Measurements from ENCODE around the gene SPINK14.

Gene SPINK14, protein sequence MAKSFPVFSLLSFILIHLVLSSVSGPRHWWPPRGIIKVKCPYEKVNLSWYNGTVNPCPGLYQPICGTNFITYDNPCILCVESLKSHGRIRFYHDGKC

DNA sequence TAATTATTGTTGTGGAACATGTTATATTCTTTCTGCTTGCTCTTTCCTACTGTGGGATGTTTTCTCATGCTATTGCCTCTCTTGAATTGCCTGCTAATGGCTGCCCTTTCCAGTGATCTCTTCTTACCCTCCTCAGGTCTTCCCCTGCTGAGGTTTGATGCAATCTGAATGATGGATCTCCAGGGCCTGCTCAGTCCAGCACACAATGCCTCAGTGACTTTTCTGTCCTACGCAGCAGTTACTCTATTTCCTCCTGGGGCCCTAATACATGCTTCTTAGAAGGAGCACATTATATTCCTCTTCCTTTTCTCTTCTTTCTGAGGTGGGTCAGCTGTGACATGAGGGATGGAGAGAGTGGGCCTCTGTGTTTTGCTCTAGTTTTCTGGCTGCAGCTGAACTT, at the start of gene SPINK14:
TSS of gene SPINK14 (plus strand) at position 301 of the 400 bp plus-strand sequence. CDS start 1,187 bp downstream, outside the sequence.
- no peak for DNase-seq (ENCODE audit: low spot score)

DNA sequence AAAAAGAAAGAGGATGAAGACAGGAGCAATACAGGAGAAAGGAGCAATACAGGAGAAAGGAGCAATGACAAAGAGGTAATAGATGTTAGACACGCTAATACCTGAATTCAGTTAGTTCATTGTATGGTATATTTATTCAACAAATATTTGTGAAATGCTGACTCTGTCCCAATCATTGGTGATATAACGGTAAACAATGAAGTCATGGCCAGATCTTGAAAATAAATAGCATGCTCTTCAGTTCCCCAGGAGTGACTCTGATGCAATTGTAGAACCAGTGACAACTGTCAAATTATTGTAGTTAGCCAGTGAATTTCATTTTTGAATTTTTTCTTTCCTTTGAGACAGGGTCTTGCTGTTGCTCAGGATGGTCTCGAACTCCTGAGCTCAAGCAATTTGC, 48.0 kb upstream of the SPINK14 start:
- no peak for DNase-seq (ENCODE audit: low spot score)

DNA sequence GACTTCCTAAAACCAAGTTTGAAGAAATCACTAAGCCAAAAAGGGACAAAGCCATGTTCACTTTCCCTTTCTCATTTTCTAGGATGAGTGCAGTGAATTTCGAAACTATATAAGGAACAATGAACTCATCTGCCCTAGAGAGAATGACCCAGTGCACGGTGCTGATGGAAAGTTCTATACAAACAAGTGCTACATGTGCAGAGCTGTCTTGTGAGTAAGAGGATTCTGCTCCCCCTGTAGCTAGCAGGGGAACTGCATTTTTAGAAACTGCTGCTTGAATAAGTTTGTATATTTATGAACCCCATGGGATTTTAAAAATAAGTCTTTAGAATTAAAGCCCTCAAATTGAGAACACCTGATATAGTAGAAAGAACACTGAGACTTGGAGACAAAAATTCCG, 42.7 kb upstream of the SPINK14 start:
- DNase-seq (ENCODE audit: low spot score) = no peak

DNA sequence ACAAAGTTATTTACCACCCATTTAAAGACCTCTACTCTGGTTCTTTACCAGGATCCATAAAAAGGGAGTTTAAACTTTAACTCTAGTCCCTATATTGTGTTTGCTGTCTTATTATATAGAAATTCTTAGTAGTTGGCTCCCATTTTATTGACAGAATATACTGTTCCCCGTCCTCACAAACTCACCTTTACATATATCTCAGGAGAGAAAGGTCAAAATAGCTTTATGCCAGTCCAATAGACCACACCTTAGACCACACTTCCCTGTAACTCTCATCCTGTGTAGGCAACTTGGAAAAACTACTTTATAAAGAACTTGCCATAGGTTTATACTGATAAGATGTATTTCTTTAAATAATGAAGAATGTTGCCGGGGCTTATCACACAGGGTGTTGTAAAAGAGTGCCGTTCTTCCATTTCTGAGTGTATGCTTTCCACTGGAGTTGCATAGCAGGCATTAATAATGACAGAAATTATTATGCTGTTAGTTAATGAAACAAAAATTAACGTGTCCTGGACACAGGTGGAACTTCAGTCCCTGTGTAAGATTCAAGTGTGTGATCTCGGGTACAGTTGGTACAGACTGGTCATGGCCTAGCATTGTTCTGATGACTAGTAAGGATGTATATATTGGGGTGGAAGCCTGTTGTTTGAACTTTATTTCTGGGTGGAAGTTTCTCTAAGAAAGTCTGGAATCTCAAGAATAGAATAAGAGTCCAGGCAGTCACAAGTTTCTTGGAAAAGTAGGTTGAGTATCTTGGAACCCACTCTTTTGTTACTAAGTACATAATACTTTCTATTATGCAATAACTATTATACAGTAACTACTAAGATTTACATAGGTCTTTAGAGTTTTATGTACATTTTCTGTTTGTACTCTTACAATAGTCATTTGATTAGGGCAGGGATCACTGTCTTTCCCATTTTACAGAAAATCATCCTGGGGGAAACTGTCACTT, 33.0 kb upstream of the SPINK14 start:
- no peak for DNase-seq (ENCODE audit: low spot score)

DNA sequence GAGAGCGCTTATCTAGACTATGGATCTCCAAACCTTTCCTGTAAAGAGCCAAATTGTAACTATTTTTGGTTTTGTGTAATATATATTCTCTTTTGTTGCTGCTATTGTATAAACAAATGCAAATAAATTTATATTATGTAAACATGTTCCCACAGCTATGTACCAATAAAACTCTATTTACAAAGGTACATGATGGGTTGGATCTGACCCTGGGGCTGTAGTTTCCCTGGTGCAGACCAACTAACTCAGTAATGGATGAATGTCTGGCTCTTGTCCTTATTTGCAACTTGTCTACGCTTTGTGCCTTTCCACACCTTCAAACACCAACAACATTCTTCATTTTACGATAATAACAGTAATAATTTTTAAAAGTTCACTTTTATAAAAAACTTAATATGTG, 27.5 kb upstream of the SPINK14 start:
- DNase-seq (ENCODE audit: low spot score) = no peak

DNA sequence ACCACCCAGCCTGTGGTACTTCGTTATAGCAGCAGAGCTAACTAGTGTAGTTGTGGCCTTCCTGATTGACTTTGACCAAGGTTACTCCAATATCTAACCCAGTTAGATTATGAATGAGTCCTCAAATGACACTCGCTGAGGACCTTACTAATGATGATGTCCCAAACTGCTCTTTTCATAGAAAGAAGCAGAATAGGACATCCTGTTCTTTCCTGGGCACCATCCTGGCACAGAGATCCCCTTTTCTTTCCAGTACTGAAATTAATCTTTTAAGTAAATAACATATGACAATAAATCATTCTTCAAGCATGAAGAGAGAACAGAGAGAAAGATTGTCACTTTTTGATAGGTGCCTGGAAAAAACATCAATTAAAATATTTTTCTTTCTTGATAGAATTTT, 26.7 kb upstream of the SPINK14 start:
- no peak for DNase-seq (ENCODE audit: low spot score)

DNA sequence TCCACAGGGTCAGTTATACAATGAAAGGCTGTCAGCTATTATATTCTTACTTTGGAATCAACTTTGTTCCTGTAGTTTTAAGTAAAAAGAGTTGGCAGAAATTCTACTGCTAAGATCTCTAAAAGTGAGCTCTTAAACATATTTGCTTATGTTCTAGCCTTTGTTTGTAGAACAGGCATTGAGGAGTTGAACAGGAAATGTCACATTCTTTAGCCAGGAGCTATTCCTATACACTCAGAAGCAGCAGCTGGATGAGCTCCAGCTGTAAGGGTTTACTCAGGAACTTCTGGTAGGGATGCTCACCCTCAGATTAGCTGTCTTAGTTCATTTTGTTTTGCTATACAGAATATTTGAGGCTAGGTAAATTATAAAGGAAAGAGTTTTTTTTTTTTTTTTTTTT, 22.4 kb upstream of the SPINK14 start:
- no peak for DNase-seq (ENCODE audit: low spot score)

DNA sequence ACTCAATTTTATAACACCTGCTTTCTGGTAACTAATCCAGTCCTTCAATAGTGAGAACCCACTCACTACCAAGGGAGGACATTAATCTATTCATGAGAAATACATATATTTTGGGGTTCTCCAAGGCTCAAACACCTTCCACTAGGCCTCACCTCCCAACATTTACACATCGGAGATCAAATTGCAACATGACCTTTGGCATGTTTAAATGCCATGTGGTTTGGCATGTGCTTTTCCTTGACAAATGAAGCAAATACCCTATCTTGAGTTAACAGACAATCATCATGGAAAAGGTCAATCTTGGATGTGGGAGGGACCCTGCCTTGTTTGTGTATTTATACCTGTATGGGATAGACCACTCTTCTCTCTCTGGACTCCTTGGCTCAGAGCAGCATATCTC, 21.9 kb upstream of the SPINK14 start:
- no peak for DNase-seq (ENCODE audit: low spot score)

DNA sequence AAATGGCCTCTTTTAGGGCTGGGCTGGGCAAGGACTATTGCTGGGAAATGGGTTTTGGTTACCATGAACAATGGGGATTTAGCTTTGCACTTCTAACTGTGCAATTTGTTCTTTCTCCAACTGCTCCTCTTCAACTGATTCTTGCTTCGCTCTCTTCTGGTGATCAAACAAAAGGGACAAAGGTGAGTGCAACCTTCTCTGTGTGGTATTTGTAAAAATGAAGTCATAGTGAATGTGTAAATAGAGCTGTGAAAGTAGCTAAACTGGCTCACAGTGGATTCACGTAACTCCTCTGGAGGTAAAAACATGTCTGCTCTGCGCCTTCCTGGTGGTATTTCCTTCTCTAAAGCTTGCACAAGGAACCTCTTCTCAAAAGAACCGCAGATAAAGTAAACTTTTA, 20.9 kb upstream of the SPINK14 start:
- no peak for DNase-seq (ENCODE audit: low spot score)

DNA sequence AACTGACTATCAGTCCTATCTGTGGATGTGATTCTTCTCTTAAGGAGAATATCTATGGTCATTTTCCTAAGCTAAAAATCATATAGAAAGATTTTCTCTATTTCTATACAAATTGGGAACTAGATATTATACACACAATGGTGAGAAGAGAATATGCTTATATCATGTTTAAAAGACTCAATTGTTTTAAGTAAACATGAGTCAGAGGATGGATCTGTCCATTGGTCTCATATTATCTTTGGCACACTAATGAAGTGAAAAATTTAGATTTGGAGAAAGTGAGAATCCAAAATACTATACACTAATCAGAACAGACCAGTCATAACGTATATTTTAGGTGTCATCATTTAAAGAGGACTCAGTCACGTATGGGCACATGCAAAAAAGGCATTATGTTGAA, 16.5 kb upstream of the SPINK14 start:
- DNase-seq (ENCODE audit: low spot score) = no peak

DNA sequence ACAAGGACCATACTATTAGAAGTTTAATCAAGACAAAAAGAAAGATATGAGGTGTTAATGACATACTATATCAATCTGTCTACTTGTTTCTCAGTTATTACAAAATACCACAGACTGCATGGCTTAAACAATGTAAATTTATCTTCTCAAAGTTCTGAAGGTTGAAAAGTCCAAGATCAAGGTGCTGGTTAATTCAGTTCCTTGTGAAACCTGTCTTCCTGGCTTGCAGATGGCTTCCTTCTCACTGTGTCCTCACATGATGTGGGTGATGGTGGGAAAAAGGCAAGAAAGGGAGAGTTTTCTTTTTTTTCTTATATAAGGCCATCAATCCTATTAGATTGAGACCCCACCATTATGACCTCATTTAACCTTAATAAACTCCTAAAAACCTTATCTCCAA, 15.6 kb upstream of the SPINK14 start:
- no peak for DNase-seq (ENCODE audit: low spot score)

DNA sequence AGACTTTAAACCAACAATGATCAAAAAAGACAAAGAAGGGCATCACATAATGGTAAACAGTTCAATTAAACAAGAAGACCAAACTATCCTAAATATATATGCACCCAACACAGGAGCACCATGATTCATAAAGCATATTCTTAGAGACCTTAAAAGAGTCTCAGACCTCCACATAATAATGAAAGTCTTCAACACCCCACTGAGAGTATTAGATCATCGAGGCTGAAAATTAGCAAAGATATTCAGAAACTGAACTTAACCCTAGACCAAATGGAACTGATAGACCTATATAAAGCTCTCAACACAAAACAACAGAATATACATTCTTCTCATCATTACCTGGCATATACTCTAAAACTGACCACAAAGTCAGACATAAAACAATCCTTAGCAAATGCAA, 11.7 kb upstream of the SPINK14 start:
- DNase-seq (ENCODE audit: low spot score) = no peak

DNA sequence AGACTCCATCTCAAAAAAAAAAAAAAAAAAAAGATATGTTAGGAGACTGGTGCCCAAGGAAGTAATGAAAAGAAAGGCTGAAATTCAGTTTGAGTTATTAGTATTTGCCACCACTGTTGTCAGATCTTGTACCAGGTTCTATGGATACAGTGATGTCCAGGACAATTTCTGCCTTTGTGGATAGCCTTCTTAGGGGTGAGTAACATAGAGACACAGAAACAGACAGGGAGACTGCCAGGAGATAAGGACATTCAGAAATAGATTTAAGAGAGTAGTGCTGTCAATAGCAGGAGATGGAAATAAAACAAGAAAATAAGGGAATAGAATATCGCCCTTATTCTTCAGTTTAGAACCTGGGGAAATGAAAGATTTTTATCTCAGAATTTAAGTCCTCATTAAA, 6.3 kb upstream of the SPINK14 start:
- DNase-seq (ENCODE audit: low spot score) = no peak

DNA sequence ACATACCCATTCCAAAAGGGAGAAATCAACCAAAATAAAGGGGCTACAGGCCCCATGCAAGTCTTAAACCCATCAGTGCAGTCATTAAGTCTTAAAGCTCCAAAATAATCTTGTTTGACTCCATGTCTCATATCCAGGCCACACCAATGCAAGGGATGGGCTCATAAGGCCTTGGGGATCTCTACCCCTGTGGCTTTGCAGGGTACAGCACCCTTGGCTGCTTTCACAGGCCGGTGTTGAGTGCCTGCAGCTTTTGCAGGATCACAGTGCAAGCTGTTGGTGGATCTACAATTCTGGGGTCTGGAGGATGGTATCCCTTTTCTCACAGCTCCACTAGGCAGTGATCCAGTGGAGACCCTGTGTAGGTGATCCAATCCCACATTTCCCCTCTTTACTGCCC, 5.0 kb upstream of the SPINK14 start:
- no peak for DNase-seq (ENCODE audit: low spot score)

DNA sequence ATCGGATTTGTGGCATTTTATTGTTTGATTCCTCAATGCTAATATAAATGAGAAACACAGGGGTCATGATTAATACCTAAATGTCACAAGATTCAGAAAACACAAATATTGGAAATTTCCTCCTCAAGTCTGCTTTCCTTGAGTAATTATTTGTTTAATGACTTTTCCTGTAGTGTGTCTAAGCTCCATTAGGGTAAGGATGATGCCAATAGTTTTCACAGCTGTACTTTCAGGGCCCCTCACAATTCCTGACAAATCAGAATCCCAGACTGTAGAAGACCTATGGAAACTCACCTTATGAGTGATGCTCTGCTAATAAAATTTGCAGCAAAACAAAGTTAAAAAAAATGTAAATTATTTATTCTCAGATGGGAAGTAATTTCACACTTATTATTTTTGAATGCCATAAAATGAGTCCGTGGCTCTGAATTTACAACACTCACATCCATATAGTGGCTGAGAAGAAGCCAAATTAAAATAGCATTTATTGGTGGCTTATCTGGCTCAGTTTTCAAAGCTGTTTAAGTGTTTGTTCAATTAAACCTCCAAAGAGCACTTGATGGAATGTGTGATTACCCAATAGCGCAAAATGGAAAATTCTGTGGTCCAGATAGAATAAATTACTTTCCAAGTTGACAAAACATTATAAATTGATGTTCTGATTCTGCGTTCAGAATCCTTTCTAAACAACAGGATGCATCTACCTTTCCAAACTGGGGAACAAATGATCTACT, 1.6 kb upstream of the SPINK14 start:
- no peak for DNase-seq (ENCODE audit: low spot score)

DNA sequence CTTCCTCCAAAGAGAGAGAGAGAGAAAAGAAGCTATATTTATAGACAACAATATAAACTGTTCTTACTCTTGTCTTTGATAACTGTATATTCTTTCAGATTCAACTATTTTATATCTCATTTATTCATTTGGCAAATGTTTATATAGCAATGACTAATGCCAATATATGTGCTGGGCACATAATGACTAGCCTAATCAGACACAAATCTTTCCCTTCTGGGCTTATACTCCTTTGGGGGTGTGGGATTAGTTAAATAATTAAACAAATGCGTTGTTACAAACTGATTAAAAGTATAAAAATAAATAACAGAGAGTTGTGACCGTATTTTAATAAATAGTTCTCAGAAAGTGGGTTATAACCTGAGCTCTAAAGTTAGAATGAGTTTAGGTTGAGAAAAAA, 4.0 kb downstream of the SPINK14 start:
- DNase-seq (ENCODE audit: low spot score) = no peak

DNA sequence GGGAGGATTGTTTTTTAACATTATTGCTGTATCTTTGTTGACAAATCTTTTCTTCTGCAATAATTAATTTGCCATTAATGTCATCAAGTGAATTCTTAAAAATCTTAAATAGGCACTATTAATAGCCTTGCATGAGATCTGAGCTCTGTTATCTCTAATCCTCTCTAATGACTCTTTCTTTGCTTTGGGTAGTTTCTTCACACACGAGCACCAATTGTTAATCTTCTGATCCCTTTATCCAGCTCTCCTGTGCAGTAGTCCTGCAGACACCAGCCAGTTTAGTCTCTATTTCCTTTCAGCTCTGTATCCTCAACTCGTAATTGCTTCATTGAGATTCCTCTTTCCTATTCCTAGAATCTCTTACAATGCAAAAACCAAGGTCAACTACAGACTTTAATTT, 8.1 kb downstream of the SPINK14 start:
- no peak for DNase-seq (ENCODE audit: low spot score)

DNA sequence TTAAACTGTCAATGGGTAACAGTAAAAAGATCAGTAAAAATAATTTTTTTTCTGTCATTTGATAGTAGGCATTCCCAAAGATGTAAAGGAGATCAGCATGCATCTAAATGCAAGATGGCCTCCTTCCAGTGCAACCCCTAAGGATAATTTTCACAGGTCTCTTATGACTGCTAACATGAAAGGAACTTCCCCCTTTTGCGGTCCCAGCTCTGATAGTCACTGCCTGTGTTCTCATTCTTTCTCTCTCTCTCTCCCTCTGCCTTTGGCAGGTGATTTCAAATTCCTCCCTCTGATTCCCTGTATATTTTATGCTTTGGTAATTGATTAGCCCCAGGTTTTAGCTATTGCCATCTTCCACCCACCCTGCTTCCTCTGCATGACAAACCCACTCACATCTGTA, 8.9 kb downstream of the SPINK14 start:
- no peak for DNase-seq (ENCODE audit: low spot score)

DNA sequence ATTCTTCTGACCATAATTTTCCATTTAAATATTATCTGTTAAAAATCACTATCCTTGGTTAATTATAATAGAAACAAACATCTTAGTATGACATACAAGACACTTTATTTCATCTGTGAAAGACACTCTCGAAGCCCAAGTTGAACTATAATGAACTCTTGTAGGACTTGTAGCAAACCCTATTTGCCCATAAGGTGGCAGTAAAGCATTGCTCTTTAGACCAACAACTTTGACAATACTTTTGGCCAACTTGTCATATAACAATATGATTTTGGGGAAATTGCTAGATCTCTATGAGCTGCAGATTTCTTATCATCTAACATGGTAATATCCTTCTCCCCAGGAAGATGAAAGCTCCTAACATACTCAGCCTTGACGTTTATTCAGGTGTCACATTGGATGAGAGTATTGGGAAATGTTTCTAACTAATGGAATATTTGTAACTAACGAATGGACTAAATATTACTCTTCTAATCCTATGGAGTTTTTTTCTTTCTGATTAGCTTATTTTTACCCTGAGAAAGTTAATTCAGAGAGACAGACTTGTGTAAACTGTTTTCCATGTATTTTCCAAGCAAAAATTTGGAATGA, 11.0 kb downstream of the SPINK14 start:
- peak; percentile 42 for DNase-seq (ENCODE audit: low spot score)

DNA sequence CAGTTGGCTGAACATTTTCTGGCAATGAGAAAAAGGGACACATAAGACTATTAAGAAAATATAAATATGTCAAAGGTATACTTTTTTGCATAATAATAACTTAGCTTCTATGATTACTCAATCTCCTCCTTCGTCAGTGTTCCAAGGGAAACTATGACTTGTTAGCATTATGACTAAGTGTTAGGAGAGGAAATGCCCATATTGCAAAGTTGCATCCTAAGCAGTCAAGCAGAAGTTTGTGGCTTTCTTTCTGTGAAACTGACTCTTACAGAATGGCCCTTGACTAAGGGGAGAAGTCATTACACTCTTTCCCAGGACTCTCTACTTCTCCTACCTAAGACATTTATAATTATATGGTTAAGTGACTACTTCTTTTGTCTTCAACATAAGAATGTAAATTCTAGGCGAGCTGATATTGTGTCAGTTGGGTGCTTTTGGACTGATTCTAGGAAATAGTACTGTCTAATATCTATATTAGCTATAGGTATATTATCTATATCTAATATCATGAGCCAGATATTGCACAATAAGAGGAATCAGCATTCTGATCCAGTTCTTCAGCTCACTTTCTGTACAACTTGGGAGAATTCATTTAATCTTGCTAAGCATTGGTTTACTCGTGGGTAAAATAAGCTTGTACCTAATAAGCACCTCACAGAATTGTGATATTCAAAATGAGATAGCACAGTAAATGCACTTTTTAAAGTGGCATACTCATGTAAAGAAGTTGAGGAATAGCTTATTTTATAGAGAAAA, 18.1 kb downstream of the SPINK14 start:
- DNase-seq (ENCODE audit: low spot score) = peak; percentile 6

DNA sequence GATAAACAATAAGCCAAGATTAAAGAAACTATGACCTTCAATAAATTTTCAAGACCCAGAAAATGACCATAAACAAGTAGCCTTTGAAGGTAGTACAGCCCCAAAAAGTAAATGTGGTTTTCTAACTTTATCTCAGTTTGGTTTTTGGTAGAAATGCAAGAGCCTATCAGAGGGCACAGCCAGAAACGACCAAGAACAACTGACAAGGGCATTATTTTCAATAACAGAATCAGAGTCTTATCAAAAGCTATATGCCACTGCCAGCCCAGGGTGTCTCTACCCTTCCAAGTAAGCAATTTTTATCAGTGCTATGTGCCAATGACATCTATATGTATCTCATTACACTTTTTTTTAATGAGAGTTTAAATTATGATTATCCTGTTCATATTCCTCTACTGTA, 22.7 kb downstream of the SPINK14 start:
- no peak for DNase-seq (ENCODE audit: low spot score)

DNA sequence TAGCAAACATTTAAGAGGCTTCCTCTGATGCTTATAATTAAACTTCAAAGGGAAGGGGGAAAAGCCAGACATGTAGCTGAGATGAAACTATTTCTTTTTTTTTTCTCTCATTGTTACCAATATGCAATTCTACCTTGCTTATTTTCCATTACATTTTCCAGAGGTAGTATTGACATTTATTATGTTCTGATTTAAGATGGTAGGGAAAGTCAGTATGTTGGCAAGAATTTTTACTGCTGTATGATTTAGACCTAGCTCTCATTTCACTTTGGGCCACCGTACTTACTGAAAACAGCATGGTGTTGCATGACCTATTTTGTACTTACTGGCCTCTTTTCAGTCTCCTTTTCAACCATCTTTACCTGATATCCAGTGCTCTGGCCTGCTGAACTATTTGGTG, 24.9 kb downstream of the SPINK14 start:
- DNase-seq (ENCODE audit: low spot score) = no peak

Data from CD4-positive, alpha-beta T cell treated with Interleukin-15 for 4 hours (primary cell).